ENCODE results near the gene FEN1.
A peak's percentile ranks its signal among the peaks of the same experiment; 100 is the strongest.

The FEN1 gene

GRCh38 chr11:61792310-61793082 is at the start of gene FEN1, which contains the start of gene TMEM258:
TSS of gene FEN1 (plus strand) at chr11:61792911. CDS start at chr11:61795362, 2,451 bp downstream.
TSS of gene TMEM258 (minus strand) at chr11:61792599. CDS start at chr11:61792558, 41 bp downstream.
- Histone ChIP-seq H3K36me3 (peaks cover 62% of the 10 kb centered on the region), H4K20me1 (peaks cover 53% of the 10 kb centered on the region), H3K4me1 (peaks cover 61% of the 10 kb centered on the region), H3K4me2 (peak within 1 kb of the TSS; percentile 86), H3K4me3 (peak within 1 kb of the TSS; percentile 87), H3K9ac (peak within 1 kb of the TSS; percentile 100), H3K27me3 (no peaks in the 10 kb centered on the region), H3K9me3 (no peaks in the 10 kb centered on the region), H3K27ac (peak within 1 kb of the TSS; percentile 100)
- TF ChIP-seq Cebpa-rat (IDR thresholded peaks at IDR 0.05), result no peak

- Histone ChIP-seq H3K9ac (no peak overlapping the region), H3K27ac (no peak overlapping the region), H4K20me1 (no peaks in the 10 kb centered on the region), H3K9me3 (no peaks in the 10 kb centered on the region), H3K4me2 (no peak overlapping the region), H3K27me3 (no peaks in the 10 kb centered on the region), H3K36me3 (no peaks in the 10 kb centered on the region), H3K4me3 (no peak overlapping the region), H3K4me1 (peaks cover 25% of the 10 kb centered on the region)
- no peak for TF ChIP-seq Cebpa-rat (IDR thresholded peaks at IDR 0.05)
These were observed 49.1 kb upstream of the FEN1 start for GRCh38 chr11:61743486-61744095.

GRCh38 chr11:61744181-61744580 is 48.5 kb upstream of the FEN1 start:
- Histone ChIP-seq H3K36me3 (no peaks in the 10 kb centered on the region), H3K4me2 (no peak overlapping the region), H3K27ac (0 out of 2 replicates have a peak overlapping the region, but pooled peaks have one; percentile 22), H3K27me3 (no peaks in the 10 kb centered on the region), H3K9me3 (no peaks in the 10 kb centered on the region), H4K20me1 (no peaks in the 10 kb centered on the region), H3K4me1 (peaks cover 25% of the 10 kb centered on the region), H3K4me3 (no peak overlapping the region), H3K9ac (no peak overlapping the region)
- TF ChIP-seq Cebpa-rat (IDR thresholded peaks at IDR 0.05), result no peak

GRCh38 chr11:61744609-61745156 is 48.0 kb upstream of the FEN1 start:
- Histone ChIP-seq H3K36me3 (no peaks in the 10 kb centered on the region), H4K20me1 (no peaks in the 10 kb centered on the region), H3K9ac (no peak overlapping the region), H3K27ac (0 out of 2 replicates have a peak overlapping the region, but pooled peaks have one; percentile 22), H3K4me2 (no peak overlapping the region), H3K4me1 (peaks cover 24% of the 10 kb centered on the region), H3K9me3 (no peaks in the 10 kb centered on the region), H3K27me3 (no peaks in the 10 kb centered on the region), H3K4me3 (no peak overlapping the region)
- no peak for TF ChIP-seq Cebpa-rat (IDR thresholded peaks at IDR 0.05)

- H3K4me2 ChIP-seq, result no peak overlapping the region
- no peak overlapping the region for H3K4me3 ChIP-seq
- no peak overlapping the region for H3K9ac ChIP-seq
- H3K27ac ChIP-seq, result no peak overlapping the region
- H3K4me1 ChIP-seq, result peaks cover 18% of the 10 kb centered on the region
- no peaks in the 10 kb centered on the region for H4K20me1 ChIP-seq
- H3K27me3 ChIP-seq, result peaks cover 10% of the 10 kb centered on the region; the same call in 1 of the 2 replicates
- TF ChIP-seq Cebpa-rat (IDR thresholded peaks at IDR 0.05), result no peak
- no peaks in the 10 kb centered on the region for H3K9me3 ChIP-seq
- no peaks in the 10 kb centered on the region for H3K36me3 ChIP-seq
These were observed 46.8 kb upstream of the FEN1 start for GRCh38 chr11:61745781-61746441.

- H3K9ac ChIP-seq, result no peak overlapping the region
- H3K27me3 ChIP-seq, result peaks cover 17% of the 10 kb centered on the region
- no peak overlapping the region for H3K27ac ChIP-seq
- TF ChIP-seq Cebpa-rat (IDR thresholded peaks at IDR 0.05), result no peak
- no peaks in the 10 kb centered on the region for H3K36me3 ChIP-seq
- H3K9me3 ChIP-seq, result no peaks in the 10 kb centered on the region
- no peak overlapping the region for H3K4me3 ChIP-seq
- no peak overlapping the region for H3K4me2 ChIP-seq
- peaks cover 18% of the 10 kb centered on the region for H3K4me1 ChIP-seq
- H4K20me1 ChIP-seq, result no peaks in the 10 kb centered on the region
These were observed 46.1 kb upstream of the FEN1 start for GRCh38 chr11:61746442-61747191.

GRCh38 chr11:61747192-61747966 is 45.3 kb upstream of the FEN1 start:
- no peak overlapping the region for H3K4me2 ChIP-seq
- no peak for TF ChIP-seq Cebpa-rat (IDR thresholded peaks at IDR 0.05)
- no peaks in the 10 kb centered on the region for H3K36me3 ChIP-seq
- no peak overlapping the region for H3K27ac ChIP-seq
- H3K9ac ChIP-seq, result no peak overlapping the region
- H3K4me1 ChIP-seq, result peaks cover 13% of the 10 kb centered on the region
- no peaks in the 10 kb centered on the region for H4K20me1 ChIP-seq
- H3K9me3 ChIP-seq, result no peaks in the 10 kb centered on the region
- peaks cover 24% of the 10 kb centered on the region for H3K27me3 ChIP-seq
- no peak overlapping the region for H3K4me3 ChIP-seq

GRCh38 chr11:61747967-61748285 is 44.8 kb upstream of the FEN1 start:
- H4K20me1 ChIP-seq, result no peaks in the 10 kb centered on the region
- TF ChIP-seq Cebpa-rat (IDR thresholded peaks at IDR 0.05), result no peak

More at GRCh38 chr11:61747967-61748285, 44.8 kb upstream of the FEN1 start:
- H3K4me2 ChIP-seq, result no peak overlapping the region
- H3K4me3 ChIP-seq, result no peak overlapping the region
- no peak overlapping the region for H3K9ac ChIP-seq
- H3K36me3 ChIP-seq, result no peaks in the 10 kb centered on the region
- peaks cover 30% of the 10 kb centered on the region for H3K27me3 ChIP-seq
- no peaks in the 10 kb centered on the region for H3K9me3 ChIP-seq
- no peak overlapping the region for H3K27ac ChIP-seq
- H3K4me1 ChIP-seq, result peaks cover 15% of the 10 kb centered on the region
